B cell (primary cell): Measurements from ENCODE around the gene INCA1. TPM values are rescaled to one million over a fixed set of nuclear protein-coding genes. Genes with fewer than 3 reads are reported as not detected.

Experiments used
- ATAC-seq: fragments of 200-7000 bp; cut with Tn5 transposase; one replicate; pipeline ENCODE4 v1.10.0; 2021; ENCODE audit warnings: low read depth, mild to moderate bottlenecking, moderate number of reproducible peaks, moderate library complexity
- CTCF ChIA-PET: fragments of 350-600 bp; sonication (Branson Sonifier 250); formaldehyde crosslinking; loops from one replicate; lab custom pipeline; 2021; ENCODE audit warnings: antibody characterized with exemption, inconsistent platforms; lab: Charles Lee
- POLR2A ChIA-PET: fragments of 350-600 bp; sonication (Branson Sonifier 250); formaldehyde crosslinking; loops from one replicate; lab custom pipeline; 2021; ENCODE audit warnings: antibody characterized with exemption; lab: Charles Lee
- DNase-seq: peaks from one replicate; pipeline ENCODE4 v3.0.0; 2013
- H2AFZ ChIP-seq: 2 replicates; pipeline ENCODE4 v1.6.1; 2012; ENCODE audit warnings: mild to moderate bottlenecking, low read depth, low read length; ENCODE audit not compliant: insufficient read depth, poor library complexity, severe bottlenecking
- H3K27ac ChIP-seq, 2 donors: 1 replicate in 1 of 2; 2 replicates in 1 of 2; pipeline ENCODE4 v1.5.1; 2012 to 2013; ENCODE audit warnings: low read length in 2 of 2, mild to moderate bottlenecking in 2 of 2, moderate library complexity in 1 of 2
- H3K27me3 ChIP-seq, 4 experiments: fragments of 200-600 bp in 1 of 4; sonication (generic) in 1 of 4; replicated peaks in 1 of 4; 1 replicate in 2 of 4; 2 replicates in 2 of 4; pipeline versions ENCODE4 v1.6.1 to v1.7.0; 2013 to 2016; ENCODE audit warnings: low read length in 3 of 4, mild to moderate bottlenecking in 2 of 4, mixed read lengths in 1 of 4, moderate library complexity in 1 of 4; ENCODE audit not compliant: insufficient read depth in 4 of 4, control insufficient read depth in 3 of 4; ENCODE audit errors: control extremely low read depth in 1 of 4
- H3K36me3 ChIP-seq, 2 experiments: replicated peaks in 1 of 2; 1 replicate in 1 of 2; 2 replicates in 1 of 2; pipeline versions ENCODE4 v1.6.1 to v1.7.1; 2013; ENCODE audit warnings: low read length in 1 of 2; ENCODE audit not compliant: insufficient read depth in 2 of 2, control insufficient read depth in 1 of 2; ENCODE audit errors: control extremely low read depth in 1 of 2, extremely low read depth in 1 of 2
- H3K4me1 ChIP-seq, 2 donors: fragments of 200-600 bp in 1 of 2; sonication (generic) in 1 of 2; 1 replicate in 1 of 2; 2 replicates in 1 of 2; pipeline versions ENCODE4 v1.5.1 to v1.6.1; 2013 to 2017; ENCODE audit warnings: low read length in 2 of 2; ENCODE audit not compliant: control insufficient read depth in 2 of 2, insufficient read depth in 2 of 2
- H3K4me2 ChIP-seq: replicated peaks from 2 replicates; pipeline ENCODE3; 2012; ENCODE audit warnings: mild to moderate bottlenecking, low read depth, low read length; ENCODE audit not compliant: poor library complexity, severe bottlenecking
- H3K4me3 ChIP-seq, 5 experiments: fragments of 200-600 bp in 1 of 5; sonication (generic) in 1 of 5; 1 replicate in 3 of 5; 2 replicates in 2 of 5; pipeline versions ENCODE4 v1.5.1 to v1.7.0; 2011 to 2016; ENCODE audit warnings: low read length in 4 of 5, mild to moderate bottlenecking in 4 of 5, low read depth in 2 of 5, control low read depth in 1 of 5, moderate library complexity in 1 of 5; ENCODE audit not compliant: insufficient read depth in 1 of 5; ENCODE audit errors: control extremely low read depth in 1 of 5, extremely low read depth in 1 of 5
- H3K79me2 ChIP-seq: fragments of 200-600 bp; sonication (generic); one replicate; pipeline ENCODE4 v1.6.0; 2016; ENCODE audit warnings: low read length; ENCODE audit not compliant: control insufficient read depth, insufficient read depth
- H3K9ac ChIP-seq: fragments of 200-600 bp; sonication (generic); 2 replicates; pipeline ENCODE4 v1.6.1; 2017; ENCODE audit warnings: mild to moderate bottlenecking, low read length, moderate library complexity
- H3K9me3 ChIP-seq, 3 donors: one replicate each; pipeline versions ENCODE4 v1.6.1 to v1.7.1; 2013; ENCODE audit warnings: low read length in 2 of 3; ENCODE audit not compliant: control insufficient read depth in 2 of 3, insufficient read depth in 1 of 3; ENCODE audit errors: control extremely low read depth in 1 of 3
- H4K20me1 ChIP-seq: 2 replicates; pipeline ENCODE4 v1.6.0; 2012; ENCODE audit warnings: mild to moderate bottlenecking, low read length; ENCODE audit not compliant: insufficient read depth, control insufficient read depth, poor library complexity, severe bottlenecking
- H3K27ac Mint-ChIP-seq: one replicate; pipeline ENCODE4 v1.8.0; 2021; ENCODE audit warnings: mixed read lengths
- H3K27me3 Mint-ChIP-seq: one replicate; pipeline ENCODE4 v1.8.0; 2021; ENCODE audit warnings: mixed read lengths
- H3K4me1 Mint-ChIP-seq: one replicate; pipeline ENCODE4 v1.8.0; 2021; ENCODE audit warnings: mixed read lengths
- H3K4me3 Mint-ChIP-seq: one replicate; pipeline ENCODE4 v1.8.0; 2021; ENCODE audit warnings: mixed read lengths
- H3K9me3 Mint-ChIP-seq: one replicate; pipeline ENCODE4 v1.8.0; 2022; ENCODE audit warnings: mixed read lengths; ENCODE audit not compliant: insufficient read depth
- CTCF ChIP-seq: fragments of 200-600 bp; IDR thresholded peaks from one replicate; pipeline ENCODE4 v1.8.0; 2022; ENCODE audit warnings: antibody characterized with exemption, mild to moderate bottlenecking
- EZH2 ChIP-seq: IDR thresholded peaks from 2 replicates; pipeline ENCODE4 v1.6.1; 2012; ENCODE audit warnings: borderline replicate concordance, low read depth, mild to moderate bottlenecking, moderate library complexity, low read length; ENCODE audit not compliant: insufficient read depth, poor library complexity, severe bottlenecking
- WGBS: methylation state at CpG from one replicate; pipeline ENCODE4 v1.1.5; 2013; ENCODE audit warnings: missing lambda C conversion rate; ENCODE audit not compliant: insufficient coverage; 5-methylcytosine and 5-hydroxymethylcytosine counted together
- intact Hi-C: fragments of 100-400 bp; cut with micrococcal nuclease; formaldehyde crosslinking; loops from one replicate; pipeline ENCODE4 v1.10.0; 2022
- polyA plus RNA-seq: library from polyadenylated mRNA; depleted of rRNA; stranded (reverse); fragments of >200 nt; gene quantifications from 2 replicates; pipeline ENCODE4 v1.2.3, GENCODE V29; 2012
- total RNA-seq, 2 donors: library from RNA; stranded (reverse); fragments of 120-200 nt in 1 of 2; gene quantifications; 1 replicate in 1 of 2; 2 replicates in 1 of 2; pipeline versions ENCODE4 v1.2.3 to v1.2.4, GENCODE V29; 2013 to 2022

INCA1 gene
- total and polyA plus RNA-seq, 2 donors (not counting 1 experiment from before 2014, with no cell fraction given) = 0.30 to 0.60 TPM

- DNase-seq (no peak), ATAC-seq (no peak)
- ChIA-PET CTCF (interaction anchor here (1.4 to 2.9 kb wide), 2 partner anchors 12 to 50 kb away, joined by 4 to 13 read pairs; partner anchors contain the start of gene PFN1), POLR2A (no interaction called here)
- no peaks in the 10 kb centered on the region for H3K4me1 ChIP-seq
- peaks cover 0 to 21% of the 10 kb centered on the region in 2 experiments for H3K36me3 ChIP-seq
- TF ChIP-seq EZH2 = no peak
- TF ChIP-seq CTCF = no peak
- WGBS = 98% methylated on average over 13 of the region's 18 CpGs
- H3K27me3 ChIP-seq = no peaks in the 10 kb centered on the region
- no peak overlapping the region for H3K4me3 ChIP-seq
- no peaks in the 10 kb centered on the region for H3K27me3 Mint-ChIP-seq
- H3K4me3 Mint-ChIP-seq = no peak overlapping the region
- H3K4me1 Mint-ChIP-seq = no peaks in the 10 kb centered on the region
- no peak overlapping the region for H2AFZ ChIP-seq
- H3K9me3 Mint-ChIP-seq = no peaks in the 10 kb centered on the region
- H3K27ac Mint-ChIP-seq = no peak overlapping the region
- no peak overlapping the region for H3K27ac ChIP-seq
- intact Hi-C loops = no loop called here
- H4K20me1 ChIP-seq = no peaks in the 10 kb centered on the region
- H3K9ac ChIP-seq = no peak overlapping the region
- H3K4me2 ChIP-seq = no peak overlapping the region
- no peaks in the 10 kb centered on the region for H3K9me3 ChIP-seq
- no peaks in the 10 kb centered on the region for H3K79me2 ChIP-seq
Observed at GRCh38 chr17:4959261-4959965, 37.9 kb downstream of the INCA1 start.

GRCh38 chr17:4958102-4958501, 39.2 kb downstream of the INCA1 start:
- Histone ChIP-seq H2AFZ (no peak overlapping the region), H3K9ac (no peak overlapping the region), H3K4me1 (no peaks in the 10 kb centered on the region), H3K4me2 (no peak overlapping the region), H4K20me1 (no peaks in the 10 kb centered on the region), H3K36me3 (peaks cover 0 to 21% of the 10 kb centered on the region in 2 experiments), H3K9me3 (no peaks in the 10 kb centered on the region), H3K27ac (no peak overlapping the region), H3K79me2 (no peaks in the 10 kb centered on the region), H3K4me3 (no peak overlapping the region), H3K27me3 (no peaks in the 10 kb centered on the region)
- Mint-ChIP-seq H3K27ac (no peak overlapping the region), H3K9me3 (no peaks in the 10 kb centered on the region), H3K27me3 (no peaks in the 10 kb centered on the region), H3K4me1 (no peaks in the 10 kb centered on the region), H3K4me3 (no peak overlapping the region)
- TF ChIP-seq CTCF (no peak), EZH2 (no peak)
- ChIA-PET POLR2A (no interaction called here), CTCF (interaction anchor here (1.4 to 2.9 kb wide), 3 partner anchors 10 to 55 kb away, joined by 4 to 13 read pairs (median 6); partner anchors contain the start of genes CHRNE and PFN1)
- WGBS = 41% methylated on average over 3 of the region's 3 CpGs
- DNase-seq (no peak), ATAC-seq (no peak)
- intact Hi-C loops = no loop called here
